ENCODE results near the gene KLHDC7B. TPM values are rescaled to one million over a fixed set of nuclear protein-coding genes. Genes with fewer than 3 reads are reported as not detected.
A peak's percentile ranks its signal among the peaks of the same experiment; 100 is the strongest.

Gene KLHDC7B
- total and polyA plus RNA-seq, 2 of the 13 experiments (the other 11 are each of a cell fraction or from before 2014, with no cell fraction given), result 0.11 TPM; not detected in 1

GRCh38 chr22:50562523-50563412 is 17.1 kb downstream of the KLHDC7B start, which contains the start of gene SYCE3 (continued):
- no peak for TF ChIP-seq ZNF441 (CRISPR knock-in tag; IDR thresholded peaks at IDR 0.05; ENCODE audit: borderline replicate concordance)
- no peak for TF ChIP-seq ZFP36L1 (CRISPR knock-in tag; IDR thresholded peaks at IDR 0.05)
- TF ChIP-seq PPARG (CRISPR knock-in tag; conservative IDR thresholded peaks at IDR 0.05), result peak; percentile 42; the same call in 1 of the 2 replicates
- no peak for TF ChIP-seq GLI4 (CRISPR knock-in tag; IDR thresholded peaks at IDR 0.05; ENCODE audit: borderline replicate concordance)
- TF ChIP-seq BATF2 (CRISPR knock-in tag; IDR thresholded peaks at IDR 0.05), result no peak
- no peak for TF ChIP-seq ZNF354B (CRISPR knock-in tag; IDR thresholded peaks at IDR 0.05)
- TF ChIP-seq ZFP62 (CRISPR knock-in tag; IDR thresholded peaks at IDR 0.05), result no peak
- no peak for TF ChIP-seq NFIB (CRISPR knock-in tag; IDR thresholded peaks at IDR 0.05; ENCODE audit: borderline replicate concordance)
- no peak for TF ChIP-seq ZNF207 (IDR thresholded peaks at IDR 0.05; ENCODE audit: borderline replicate concordance)
- TF ChIP-seq ZNF839 (CRISPR knock-in tag; IDR thresholded peaks at IDR 0.05; ENCODE audit: borderline replicate concordance), result no peak
- TF ChIP-seq ZNF30 (CRISPR knock-in tag; IDR thresholded peaks at IDR 0.05), result no peak
- no peak for TF ChIP-seq SNAI1 (CRISPR knock-in tag; IDR thresholded peaks at IDR 0.05; ENCODE audit: borderline replicate concordance)
- TF ChIP-seq ZFP36L2 (CRISPR knock-in tag; IDR thresholded peaks at IDR 0.05), result no peak
- 0 out of 2 replicates have a peak, but pooled peaks have one; percentile 38 for TF ChIP-seq YEATS4 (CRISPR knock-in tag; IDR thresholded peaks at IDR 0.05; ENCODE audit: borderline replicate concordance)
- TF ChIP-seq ZNF230 (CRISPR knock-in tag; IDR thresholded peaks at IDR 0.05), result no peak
- no peak for TF ChIP-seq ZNF724P (CRISPR knock-in tag; IDR thresholded peaks at IDR 0.05; ENCODE audit: borderline replicate concordance)
- no peak for TF ChIP-seq ZSCAN30 (CRISPR knock-in tag; IDR thresholded peaks at IDR 0.05)
- no peak for TF ChIP-seq IRX3 (CRISPR knock-in tag; IDR thresholded peaks at IDR 0.05; ENCODE audit: borderline replicate concordance, low read depth)
- TF ChIP-seq THAP7 (CRISPR knock-in tag; IDR thresholded peaks at IDR 0.05), result no peak; the same call in 1 of the 2 replicates
- peak; percentile 30 for TF ChIP-seq CREB1 (IDR thresholded peaks at IDR 0.05)
- TF ChIP-seq CREB1 (CRISPR knock-in tag; IDR thresholded peaks at IDR 0.05), result peak; percentile 56; the same call in 1 of the 2 replicates
- peak; percentile 81; the same call in 1 of the 2 replicates for TF ChIP-seq NR2C2 (CRISPR knock-in tag; IDR thresholded peaks at IDR 0.05; ENCODE audit: borderline replicate concordance)
- TF ChIP-seq TBL1XR1 (IDR thresholded peaks at IDR 0.05; ENCODE audit: borderline replicate concordance, low read length, partially characterized antibody), result no peak
- 0 out of 2 replicates have a peak, but pooled peaks have one; percentile 50 for TF ChIP-seq FOXK1 (CRISPR knock-in tag; IDR thresholded peaks at IDR 0.05; ENCODE audit: borderline replicate concordance, low read depth)
- TF ChIP-seq SRSF1 (optimal IDR thresholded peaks at IDR 0.05; ENCODE audit: low read depth, low read length), result peak; percentile 66
- no peak for TF ChIP-seq ZNF567 (CRISPR knock-in tag; IDR thresholded peaks at IDR 0.05; ENCODE audit: borderline replicate concordance)
- TF ChIP-seq RNF219 (CRISPR knock-in tag; IDR thresholded peaks at IDR 0.05), result no peak
- peak; percentile 45 for TF ChIP-seq HNRNPH1 (optimal IDR thresholded peaks at IDR 0.05; ENCODE audit: low read depth, low read length)
